AG04450 (cell line): ENCODE results near the gene STEAP3. TPM values are rescaled to one million over a fixed set of nuclear protein-coding genes. Genes with fewer than 3 reads are reported as not detected.

ENCODE experiments used
- CTCF ChIA-PET: fragments of 300-600, 350-600 bp; formaldehyde crosslinking; extraction: SDS; loops from one replicate; lab custom pipeline; 2022; ENCODE audit warnings: antibody characterized with exemption, inconsistent platforms; lab: Charles Lee
- POLR2A ChIA-PET: fragments of 350-600 bp; formaldehyde crosslinking; extraction: SDS; loops from one replicate; lab custom pipeline; 2021; ENCODE audit warnings: antibody characterized with exemption, inconsistent platforms; lab: Yijun Ruan, JAX
- DNase-seq: peaks from one replicate; pipeline ENCODE4 v3.0.0-alpha.2; 2011; ENCODE audit warnings: low read depth, low spot score
- H3K27ac ChIP-seq: one replicate; pipeline ENCODE4 v1.5.1; 2012; ENCODE audit warnings: low read depth, low read length, control low read depth
- H3K27me3 ChIP-seq: one replicate; pipeline ENCODE4 v1.6.0; 2012; ENCODE audit warnings: low read length; ENCODE audit not compliant: control insufficient read depth, insufficient read depth
- H3K4me3 ChIP-seq: 2 replicates; pipeline ENCODE4 v1.5.1; 2011; ENCODE audit warnings: mild to moderate bottlenecking, low read depth, low read length, control low read depth
- H3K9me3 ChIP-seq: 2 replicates; pipeline ENCODE4 v1.5.1; 2012; ENCODE audit warnings: low read length; ENCODE audit not compliant: control insufficient read depth, insufficient read depth
- CTCF ChIP-seq: IDR thresholded peaks from 2 replicates; pipeline ENCODE4 v1.5.1; 2011; ENCODE audit warnings: low read depth, low read length, control low read depth, inconsistent platforms
- polyA plus RNA-seq: library from polyadenylated mRNA; depleted of rRNA; stranded (reverse); fragments of >200 nt; gene quantifications from 2 replicates; pipeline ENCODE4 v1.2.3, GENCODE V29; 2011

The STEAP3 gene
- polyA plus RNA-seq, 1 experiment, result 34.3 TPM

GRCh38 chr2:119180892-119181291 lies 42.7 kb upstream of the STEAP3 start:
- ChIA-PET POLR2A (no interaction called here), CTCF (no interaction called here)

GRCh38 chr2:119181391-119181790 lies 42.2 kb upstream of the STEAP3 start:
- H3K27me3 ChIP-seq, result no peaks in the 10 kb centered on the region
- POLR2A ChIA-PET, result no interaction called here
- no peaks in the 10 kb centered on the region for H3K9me3 ChIP-seq
- H3K4me3 ChIP-seq, result no peak overlapping the region
- no peak overlapping the region for H3K27ac ChIP-seq
- no peak for DNase-seq
- no peak for TF ChIP-seq CTCF
- CTCF ChIA-PET, result interaction anchor here (0.7 kb wide), 1 partner anchor 300 kb away, joined by 3 read pairs; no protein-coding TSS in a partner anchor

More at GRCh38 chr2:119180892-119181291, 42.7 kb upstream of the STEAP3 start:
- DNase-seq, result no peak
- TF ChIP-seq CTCF, result no peak
- H3K27ac ChIP-seq, result no peak overlapping the region
- no peak overlapping the region for H3K4me3 ChIP-seq
- H3K27me3 ChIP-seq, result no peaks in the 10 kb centered on the region
- no peaks in the 10 kb centered on the region for H3K9me3 ChIP-seq

GRCh38 chr2:119181791-119182445 lies 41.7 kb upstream of the STEAP3 start:
- no peak overlapping the region for H3K27ac ChIP-seq
- DNase-seq, result no peak
- POLR2A ChIA-PET, result no interaction called here
- no peaks in the 10 kb centered on the region for H3K27me3 ChIP-seq
- no peak for TF ChIP-seq CTCF
- H3K9me3 ChIP-seq, result no peaks in the 10 kb centered on the region
- no peak overlapping the region for H3K4me3 ChIP-seq
- CTCF ChIA-PET, result interaction anchor here (0.7 kb wide), 1 partner anchor 300 kb away, joined by 3 read pairs; no protein-coding TSS in a partner anchor

GRCh38 chr2:119184512-119184911 lies 39.1 kb upstream of the STEAP3 start:
- ChIA-PET CTCF (no interaction called here), POLR2A (no interaction called here)
- Histone ChIP-seq H3K27me3 (peaks cover 2% of the 10 kb centered on the region), H3K27ac (no peak overlapping the region), H3K4me3 (no peak overlapping the region), H3K9me3 (no peaks in the 10 kb centered on the region)
- DNase-seq, result no peak
- no peak for TF ChIP-seq CTCF

- Histone ChIP-seq H3K9me3 (no peaks in the 10 kb centered on the region), H3K27ac (no peak overlapping the region), H3K4me3 (no peak overlapping the region), H3K27me3 (peaks cover 2% of the 10 kb centered on the region)
- ChIA-PET POLR2A (no interaction called here), CTCF (interaction anchor here (1.2 to 1.6 kb wide), 2 partner anchors 16 to 28 kb away, joined by 3 to 5 read pairs; no protein-coding TSS in a partner anchor)
- DNase-seq, result no peak
- TF ChIP-seq CTCF, result no peak
Observed at GRCh38 chr2:119190321-119191111, 33.1 kb upstream of the STEAP3 start.
